Measurements from ENCODE around the gene NAA25.
"Not testable (repeated sequence)": the region's sequence is repeated elsewhere in the genome, so short reads cannot be mapped to it uniquely, and the experiment has no call there.

DNA sequence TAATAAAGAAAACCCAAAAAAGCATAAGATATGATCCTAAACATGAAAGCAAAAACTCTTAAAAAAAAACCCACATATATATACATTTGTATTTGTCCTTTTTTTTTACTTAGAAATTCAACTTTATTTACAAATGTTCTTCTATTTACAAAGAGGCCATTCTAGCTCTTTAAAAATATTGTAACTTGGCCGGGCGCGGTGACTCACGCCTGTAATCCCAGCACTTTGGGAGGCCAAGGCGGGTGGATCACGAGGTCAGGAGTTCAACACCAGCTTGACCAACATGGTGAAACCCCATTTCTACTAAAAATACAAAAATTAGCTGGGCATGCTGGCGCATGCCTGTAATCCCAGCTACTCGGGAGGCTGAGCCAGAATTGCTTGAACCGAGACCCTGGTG is 109.5 kb downstream of the NAA25 start:
- TF ChIP-seq POLR2A (IDR thresholded peaks at IDR 0.05; ENCODE audit: low read length); GATA1 (IDR thresholded peaks at IDR 0.05; ENCODE audit: low read depth, low read length): not testable (repeated sequence)

All from erythroblast (primary cell).